ENCODE results near the gene OSBPL1A. TPM values are rescaled to one million over a fixed set of nuclear protein-coding genes. Genes with fewer than 3 reads are reported as not detected.

The OSBPL1A gene
- total and polyA plus RNA-seq, 12 donors: 18.7 to 116 (median 60.0) TPM

DNA sequence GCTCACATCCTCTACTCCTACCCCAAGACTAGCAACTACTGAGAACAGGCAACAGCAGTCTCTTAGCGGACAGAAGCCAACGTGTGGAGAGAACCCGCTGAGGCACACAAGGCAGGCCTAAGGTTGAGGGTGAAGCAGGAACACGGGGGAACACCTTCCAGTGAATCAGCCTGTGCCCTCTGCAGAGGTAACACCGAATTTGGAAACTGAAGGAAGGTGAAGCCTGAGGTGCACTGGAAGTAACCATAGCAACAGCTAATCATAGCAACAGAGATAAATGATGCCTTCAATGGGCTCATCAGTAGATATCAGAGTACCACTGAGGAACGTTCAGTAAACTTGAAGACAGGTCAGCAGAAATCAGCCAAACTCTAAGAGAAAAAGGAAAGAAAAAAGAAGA is 43.3 kb downstream of the OSBPL1A start:
- H3K4me1 ChIP-seq (replicated peaks in 1 of 2): no peaks in the 10 kb centered on the region
- no peak overlapping the region for H3K27ac ChIP-seq
- TF ChIP-seq CTCF (IDR thresholded peaks at IDR 0.05) (no peak), POLR2A (IDR thresholded peaks at IDR 0.05) (no peak)
- no peaks in the 10 kb centered on the region for H3K27me3 ChIP-seq
- no peaks in the 10 kb centered on the region for H3K9me3 ChIP-seq (replicated peaks in 1 of 3)
- H3K4me3 ChIP-seq: no peak overlapping the region
- WGBS, 4 donors: 80 to 87% (median 84%) methylated on average over 6 of the region's 6 CpGs
- no peaks in the 10 kb centered on the region for H3K36me3 ChIP-seq (replicated peaks in 1 of 2)
- no peak for DNase-seq
- intact Hi-C loops (cut with DNase I): no loop called here

- intact Hi-C loops (cut with DNase I): no loop called here
- Histone ChIP-seq H3K9me3 (replicated peaks in 1 of 3) (no peaks in the 10 kb centered on the region), H3K4me1 (replicated peaks in 1 of 2) (no peaks in the 10 kb centered on the region), H3K36me3 (replicated peaks in 1 of 2) (no peaks in the 10 kb centered on the region), H3K4me3 (no peak overlapping the region), H3K27ac (no peak overlapping the region), H3K27me3 (no peaks in the 10 kb centered on the region)
- no peak for TF ChIP-seq POLR2A (IDR thresholded peaks at IDR 0.05)
- no peak for TF ChIP-seq CTCF (IDR thresholded peaks at IDR 0.05)
- DNase-seq: no peak
These were observed 51.4 kb downstream of the OSBPL1A start for GRCh38 chr18:24346254-24346653.

DNA sequence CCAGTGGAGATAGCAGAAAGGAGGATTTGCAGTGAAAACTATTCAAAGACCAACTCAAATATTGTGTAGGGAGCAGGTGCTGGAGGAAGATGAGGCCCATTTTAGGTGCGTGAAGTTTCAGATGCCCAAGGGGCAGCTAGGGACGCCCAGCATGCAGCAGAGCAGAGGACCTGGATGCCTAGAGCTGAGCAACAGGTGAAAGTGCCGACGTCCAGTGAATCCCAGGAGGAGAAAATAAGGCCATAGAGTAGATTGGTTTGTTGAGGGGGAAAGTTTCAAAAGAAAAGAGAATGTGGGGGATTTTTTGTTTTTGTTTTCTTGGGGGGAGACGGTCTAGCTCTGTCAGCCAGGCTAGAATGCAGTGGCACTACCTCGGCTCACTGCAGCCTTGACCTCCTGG is 53.1 kb downstream of the OSBPL1A start:
- 84 to 94% (median 91%) methylated on average over 6 of the region's 6 CpGs for WGBS, 4 donors
- Histone ChIP-seq H3K9me3 (replicated peaks in 1 of 3) (no peaks in the 10 kb centered on the region), H3K4me3 (no peak overlapping the region), H3K4me1 (replicated peaks in 1 of 2) (no peaks in the 10 kb centered on the region), H3K27ac (no peak overlapping the region), H3K36me3 (replicated peaks in 1 of 2) (no peaks in the 10 kb centered on the region), H3K27me3 (no peaks in the 10 kb centered on the region)
- intact Hi-C loops (cut with DNase I): no loop called here
- no peak for DNase-seq
- TF ChIP-seq CTCF (IDR thresholded peaks at IDR 0.05) (no peak), POLR2A (IDR thresholded peaks at IDR 0.05) (no peak)

GRCh38 chr18:24342347-24342746 is 55.3 kb downstream of the OSBPL1A start:
- no peaks in the 10 kb centered on the region for H3K27me3 ChIP-seq
- no peak overlapping the region for H3K4me3 ChIP-seq
- H3K9me3 ChIP-seq (replicated peaks in 1 of 3): no peaks in the 10 kb centered on the region
- no peak for DNase-seq
- whole genome bisulfite sequencing, 4 donors: 79 to 90% (median 82%) methylated on average over 3 of the region's 3 CpGs
- no peaks in the 10 kb centered on the region for H3K36me3 ChIP-seq (replicated peaks in 1 of 2)
- intact Hi-C loops (cut with DNase I): no loop called here
- H3K27ac ChIP-seq: no peak overlapping the region
- no peaks in the 10 kb centered on the region for H3K4me1 ChIP-seq (replicated peaks in 1 of 2)
- TF ChIP-seq CTCF (IDR thresholded peaks at IDR 0.05) (no peak), POLR2A (IDR thresholded peaks at IDR 0.05) (no peak)
